Vagina (tissue), 2 donors: ENCODE measurements around the gene PCDH17.

Source experiments
- POLR2A ChIP-seq, 2 donors: fragments of 450-650 bp; IDR thresholded peaks; one replicate each; pipeline ENCODE4 v1.6.1; 2017; ENCODE audit warnings: antibody characterized with exemption in 2 of 2, mild to moderate bottlenecking in 2 of 2, moderate library complexity in 2 of 2
- TF ChIP-seq, protein P1 (sequence below), 3 experiments: fragments of 450-650 bp in 2 of 3; fragments of 200-600 bp in 1 of 3; sonication (generic) in 1 of 3; IDR thresholded peaks; one replicate each; pipeline ENCODE4 v1.5.1; 2017 to 2019; ENCODE audit warnings: antibody characterized with exemption in 3 of 3, mild to moderate bottlenecking in 2 of 3, moderate library complexity in 2 of 3

DNA sequence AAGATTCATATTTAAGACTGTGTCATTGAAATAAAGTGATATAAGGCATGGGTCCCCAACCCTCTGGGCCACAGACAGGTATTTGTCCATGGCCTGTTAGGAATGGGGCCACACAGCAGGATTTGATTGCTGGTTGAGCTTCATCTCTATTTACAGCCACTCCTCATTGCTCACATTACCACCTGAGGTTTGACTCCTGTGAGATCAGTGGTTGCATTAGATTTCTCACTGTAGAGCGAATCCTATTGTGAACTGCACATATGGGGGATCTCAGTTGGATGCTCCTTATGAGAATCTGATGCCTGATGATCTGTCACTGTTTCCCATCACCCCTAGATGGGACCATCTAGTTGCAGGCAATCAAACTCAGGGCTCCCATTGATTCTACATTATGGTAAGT lies 132.1 kb downstream of the PCDH17 start:
- TF ChIP-seq, protein P1, sequence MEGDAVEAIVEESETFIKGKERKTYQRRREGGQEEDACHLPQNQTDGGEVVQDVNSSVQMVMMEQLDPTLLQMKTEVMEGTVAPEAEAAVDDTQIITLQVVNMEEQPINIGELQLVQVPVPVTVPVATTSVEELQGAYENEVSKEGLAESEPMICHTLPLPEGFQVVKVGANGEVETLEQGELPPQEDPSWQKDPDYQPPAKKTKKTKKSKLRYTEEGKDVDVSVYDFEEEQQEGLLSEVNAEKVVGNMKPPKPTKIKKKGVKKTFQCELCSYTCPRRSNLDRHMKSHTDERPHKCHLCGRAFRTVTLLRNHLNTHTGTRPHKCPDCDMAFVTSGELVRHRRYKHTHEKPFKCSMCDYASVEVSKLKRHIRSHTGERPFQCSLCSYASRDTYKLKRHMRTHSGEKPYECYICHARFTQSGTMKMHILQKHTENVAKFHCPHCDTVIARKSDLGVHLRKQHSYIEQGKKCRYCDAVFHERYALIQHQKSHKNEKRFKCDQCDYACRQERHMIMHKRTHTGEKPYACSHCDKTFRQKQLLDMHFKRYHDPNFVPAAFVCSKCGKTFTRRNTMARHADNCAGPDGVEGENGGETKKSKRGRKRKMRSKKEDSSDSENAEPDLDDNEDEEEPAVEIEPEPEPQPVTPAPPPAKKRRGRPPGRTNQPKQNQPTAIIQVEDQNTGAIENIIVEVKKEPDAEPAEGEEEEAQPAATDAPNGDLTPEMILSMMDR (IDR thresholded peaks at IDR 0.05) = no peak
- no peak for TF ChIP-seq POLR2A (IDR thresholded peaks at IDR 0.05)
